HuH-7 (cell line): Measurements from ENCODE around the gene DPAGT1.
"Not testable (repeated sequence)": the region's sequence is repeated elsewhere in the genome, so short reads cannot be mapped to it uniquely, and the experiment has no call there.

Experiments
- DNase-seq: peaks from one replicate; pipeline ENCODE4 v3.0.0; 2011; ENCODE audit warnings: low spot score

DPAGT1 gene

DNA sequence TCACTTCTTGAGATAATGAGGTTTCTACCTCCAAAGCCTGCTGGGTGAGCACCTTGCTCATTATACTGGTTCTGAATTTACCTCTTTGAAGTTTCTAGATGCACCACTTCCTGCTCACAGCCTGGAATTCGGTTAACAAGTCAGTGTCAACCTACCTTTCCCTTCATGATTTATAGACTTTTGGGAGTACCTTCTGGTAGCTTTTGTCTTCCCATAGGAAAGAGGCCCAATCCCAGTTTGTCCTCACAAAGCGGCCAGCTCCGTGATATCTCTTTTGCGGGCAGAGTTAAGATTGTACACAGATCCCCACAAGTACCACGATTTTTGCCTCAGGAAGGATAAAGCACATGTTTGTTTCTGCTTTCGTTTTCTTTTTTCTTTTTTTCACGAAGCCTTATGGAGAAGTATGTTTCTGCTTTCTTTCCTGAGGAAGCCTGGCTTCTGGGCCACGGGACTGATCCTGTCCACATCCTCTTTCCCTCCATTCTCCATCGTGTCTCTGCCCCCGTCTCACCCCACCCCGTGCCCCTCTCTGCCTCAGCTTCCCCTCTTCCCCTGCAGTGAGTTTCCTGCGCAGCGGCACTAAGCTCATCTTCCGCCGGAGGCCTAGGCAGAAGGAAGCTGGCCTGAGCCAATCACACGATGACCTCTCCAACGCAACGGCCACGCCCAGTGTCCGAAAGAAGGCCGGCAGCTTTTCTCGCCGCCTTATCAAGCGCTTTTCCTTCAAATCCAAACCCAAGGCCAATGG, 14.0 kb upstream of the DPAGT1 start:
- DNase-seq: no peak

DNA sequence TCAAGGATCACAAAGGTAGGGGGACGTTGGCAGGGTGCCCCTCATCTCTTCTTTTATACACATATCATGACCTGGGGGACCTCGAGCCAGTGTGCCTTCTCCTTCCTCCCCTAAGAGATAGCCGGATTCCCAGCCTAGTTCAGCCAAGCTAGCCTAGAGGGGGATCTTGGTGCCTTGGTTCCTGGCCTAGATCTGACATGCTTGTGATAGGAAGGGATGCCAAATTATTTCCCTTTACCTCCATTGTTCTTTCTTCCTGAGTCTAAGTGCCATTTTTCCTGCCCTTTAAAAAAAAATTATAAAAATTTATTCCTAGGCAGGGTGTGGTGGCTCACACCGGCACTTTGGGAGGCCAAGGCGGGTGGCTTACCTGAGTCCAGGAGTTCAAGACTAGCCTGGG, 12.7 kb upstream of the DPAGT1 start:
- no peak for DNase-seq

DNA sequence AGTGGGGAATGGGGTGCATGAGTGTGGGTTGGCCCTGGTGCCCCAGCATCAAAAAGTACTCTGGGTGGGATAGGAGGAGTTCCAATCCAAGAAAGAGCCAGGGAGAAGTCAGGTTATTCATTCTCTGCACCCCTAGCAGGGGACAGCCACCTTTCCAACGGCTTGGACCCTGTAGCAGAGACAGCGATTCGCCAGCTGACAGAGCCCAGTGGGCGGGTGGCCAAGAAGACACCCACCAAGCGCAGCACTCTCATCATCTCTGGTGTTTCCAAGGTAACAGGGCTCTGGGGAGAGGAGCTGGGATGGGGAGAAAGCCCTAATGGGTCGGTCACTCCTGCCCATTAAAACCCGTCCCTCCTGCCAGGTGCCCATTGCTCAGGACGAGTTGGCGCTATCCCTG, 12.1 kb upstream of the DPAGT1 start:
- no peak for DNase-seq

DNA sequence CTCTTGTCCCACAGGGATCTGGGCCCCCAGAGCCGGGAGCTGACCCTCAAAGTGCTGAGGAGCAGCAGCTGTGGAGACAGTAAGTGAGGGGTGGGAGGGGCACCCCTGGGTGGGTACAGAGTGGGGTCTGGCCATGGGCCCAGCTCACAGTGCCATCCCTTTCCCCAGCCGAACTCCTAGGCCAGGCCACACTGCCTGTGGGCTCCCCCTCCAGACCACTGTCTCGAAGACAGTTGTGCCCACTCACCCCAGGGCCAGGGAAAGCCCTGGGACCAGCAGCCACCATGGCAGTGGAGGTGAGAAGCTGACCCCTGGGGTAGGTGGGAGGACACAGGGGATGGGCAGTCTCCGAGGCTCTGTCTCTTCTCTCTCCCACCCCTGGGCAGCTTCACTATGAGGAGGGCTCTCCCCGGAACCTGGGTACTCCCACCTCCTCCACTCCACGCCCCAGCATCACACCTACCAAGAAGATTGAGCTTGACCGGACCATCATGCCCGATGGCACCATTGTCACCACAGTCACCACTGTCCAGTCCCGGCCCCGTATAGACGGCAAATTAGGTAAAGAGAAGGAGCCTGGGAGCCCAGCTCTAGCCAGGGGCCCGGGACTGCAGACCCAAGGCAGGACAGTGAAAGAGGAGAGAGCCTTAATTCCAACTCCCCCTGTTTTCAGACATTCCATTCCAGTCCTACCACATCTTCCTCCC, 10.8 kb upstream of the DPAGT1 start:
- DNase-seq: no peak

DNA sequence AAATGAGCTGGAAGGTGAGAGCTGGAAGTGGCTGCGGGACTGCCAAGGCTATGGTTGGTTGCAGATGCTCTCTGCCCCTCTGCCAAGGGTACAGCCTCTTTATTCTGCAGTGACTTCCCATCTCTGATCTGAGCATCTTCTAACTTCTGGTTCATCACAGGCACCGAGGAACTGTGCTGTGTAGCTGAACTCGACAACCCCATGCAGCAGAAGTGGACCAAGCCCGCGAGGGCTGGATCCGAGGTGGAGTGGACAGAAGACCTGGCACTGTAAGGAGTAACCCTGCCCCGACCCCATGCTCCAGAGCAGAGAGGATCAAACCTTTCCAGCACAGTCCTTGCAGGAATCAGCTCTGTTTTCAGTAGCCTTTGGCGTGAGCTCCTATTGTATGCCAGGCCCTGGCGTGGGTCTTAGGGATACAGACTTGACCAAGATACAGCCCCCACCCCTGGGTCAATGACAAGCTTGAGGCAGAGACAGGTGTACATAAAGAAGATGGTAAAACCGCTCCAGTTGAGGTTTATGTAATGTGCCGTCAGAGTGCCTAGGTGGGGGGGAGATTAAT, 9.8 kb upstream of the DPAGT1 start:
- no peak for DNase-seq

DNA sequence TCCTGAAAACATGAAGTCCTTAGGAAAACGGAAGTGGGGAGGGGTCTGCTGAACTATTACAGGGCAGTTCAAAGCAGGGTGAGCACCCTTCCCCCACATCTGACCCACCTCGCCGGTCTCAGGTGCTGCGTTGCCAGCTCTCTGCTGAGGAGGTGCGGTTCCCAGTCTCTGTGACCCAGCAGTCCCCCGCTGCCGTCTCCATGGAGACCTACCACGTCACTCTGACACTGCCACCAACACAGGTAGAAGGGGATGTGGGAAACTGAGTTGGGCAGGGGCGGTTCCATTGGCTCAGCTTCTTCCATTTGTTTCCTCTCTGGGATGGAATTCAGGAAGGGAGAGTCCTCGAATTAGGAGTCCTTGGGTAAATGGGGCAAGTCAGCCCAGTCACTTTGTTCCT, 8.8 kb upstream of the DPAGT1 start:
- DNase-seq: no peak

DNA sequence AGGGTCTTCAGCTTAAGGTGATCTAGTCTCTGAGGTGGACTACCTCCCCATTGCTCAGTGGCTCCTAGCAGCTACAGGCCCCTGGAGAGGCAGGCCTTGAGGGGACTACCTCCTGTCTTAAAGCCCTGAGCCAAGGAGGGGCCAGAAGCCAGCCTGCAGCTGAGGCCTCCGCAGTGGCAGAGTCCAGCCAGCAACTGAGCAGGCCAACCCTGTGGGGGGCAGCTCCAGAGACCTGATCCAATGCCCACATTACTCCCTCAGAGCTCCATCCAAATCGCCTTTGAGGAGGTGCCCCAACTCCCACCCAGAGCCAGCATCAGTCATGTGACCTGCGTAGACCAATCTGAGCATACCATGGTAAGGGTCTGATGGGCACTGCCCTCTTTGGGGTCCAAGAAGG, 8.2 kb upstream of the DPAGT1 start:
- DNase-seq: no peak

DNA sequence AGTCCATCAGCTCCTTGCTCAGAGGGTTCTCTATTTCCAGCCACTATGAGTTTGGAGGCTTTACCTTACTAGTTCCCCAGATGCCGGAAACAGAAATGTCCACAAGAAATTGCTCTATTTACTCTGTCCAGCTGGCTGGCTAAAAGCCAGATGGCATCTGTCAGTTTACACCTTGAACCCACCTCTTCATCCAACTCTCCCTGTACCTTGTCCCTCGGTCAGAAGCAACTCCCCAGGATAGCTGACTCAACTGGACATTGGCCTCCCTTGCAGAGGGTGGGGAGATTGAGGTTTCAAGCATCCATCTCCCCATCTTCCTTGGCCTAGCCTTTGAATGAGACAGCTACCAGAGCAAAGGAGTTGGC, 7.2 kb upstream of the DPAGT1 start:
- no peak for DNase-seq

DNA sequence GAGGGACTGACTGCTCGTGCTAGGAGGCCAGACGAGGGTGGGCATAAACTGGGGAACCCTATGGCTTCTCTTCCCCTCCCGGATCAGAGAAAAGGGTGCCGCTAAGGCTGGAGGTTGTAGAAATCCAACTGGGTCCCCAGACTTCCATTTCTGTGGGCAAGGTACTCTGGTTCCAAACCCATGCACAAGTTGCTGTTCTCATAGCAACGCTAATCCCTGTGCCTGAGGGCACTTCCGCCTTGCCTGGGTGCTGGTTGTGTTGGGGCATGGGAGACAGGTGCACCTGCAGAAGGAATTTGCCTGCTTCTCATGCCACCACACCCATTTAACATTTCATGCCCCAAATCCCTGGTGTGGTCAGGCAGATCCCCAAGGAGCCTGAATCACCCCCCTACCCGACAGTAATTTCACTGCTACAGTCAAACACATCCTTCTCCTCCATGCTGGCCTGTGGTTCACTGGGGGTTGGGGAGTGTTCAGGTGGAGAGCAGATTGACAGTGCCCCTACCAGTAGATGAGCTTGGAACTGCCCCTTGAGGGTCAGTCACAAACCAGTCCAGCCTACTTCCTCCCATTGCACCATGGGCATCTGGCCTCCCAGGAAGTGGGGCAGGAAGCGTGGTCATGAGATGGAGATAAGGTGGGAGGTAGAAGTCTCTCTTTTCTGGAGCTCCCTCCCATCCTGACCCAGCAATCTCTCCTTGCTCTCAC, 6.6 kb upstream of the DPAGT1 start:
- DNase-seq: no peak

DNA sequence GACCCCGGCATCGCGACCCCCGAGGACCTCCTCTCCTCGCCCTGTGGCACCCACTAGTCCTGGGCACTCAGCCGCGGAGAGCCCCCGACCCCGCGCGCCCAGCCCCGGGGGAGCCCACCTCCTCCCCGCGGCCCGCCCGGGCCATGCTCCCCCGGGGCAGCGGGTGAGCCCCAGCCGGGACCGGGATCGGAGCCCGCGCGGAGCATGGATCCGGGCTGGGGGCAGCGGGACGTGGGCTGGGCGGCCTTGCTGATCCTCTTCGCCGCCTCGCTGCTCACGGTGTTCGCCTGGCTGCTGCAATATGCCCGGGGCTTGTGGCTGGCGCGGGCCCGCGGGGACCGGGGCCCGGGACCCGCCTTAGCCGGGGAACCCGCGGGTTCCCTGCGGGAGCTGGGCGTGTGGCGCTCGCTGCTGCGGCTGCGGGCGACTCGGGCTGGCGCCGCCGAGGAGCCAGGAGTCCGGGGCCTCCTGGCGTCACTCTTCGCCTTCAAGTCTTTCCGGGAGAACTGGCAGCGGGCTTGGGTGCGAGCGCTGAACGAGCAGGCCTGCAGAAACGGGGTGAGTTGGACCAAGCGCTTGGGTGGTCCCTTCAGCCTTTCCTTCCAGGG, 6.0 kb upstream of the DPAGT1 start:
- DNase-seq: no peak

DNA sequence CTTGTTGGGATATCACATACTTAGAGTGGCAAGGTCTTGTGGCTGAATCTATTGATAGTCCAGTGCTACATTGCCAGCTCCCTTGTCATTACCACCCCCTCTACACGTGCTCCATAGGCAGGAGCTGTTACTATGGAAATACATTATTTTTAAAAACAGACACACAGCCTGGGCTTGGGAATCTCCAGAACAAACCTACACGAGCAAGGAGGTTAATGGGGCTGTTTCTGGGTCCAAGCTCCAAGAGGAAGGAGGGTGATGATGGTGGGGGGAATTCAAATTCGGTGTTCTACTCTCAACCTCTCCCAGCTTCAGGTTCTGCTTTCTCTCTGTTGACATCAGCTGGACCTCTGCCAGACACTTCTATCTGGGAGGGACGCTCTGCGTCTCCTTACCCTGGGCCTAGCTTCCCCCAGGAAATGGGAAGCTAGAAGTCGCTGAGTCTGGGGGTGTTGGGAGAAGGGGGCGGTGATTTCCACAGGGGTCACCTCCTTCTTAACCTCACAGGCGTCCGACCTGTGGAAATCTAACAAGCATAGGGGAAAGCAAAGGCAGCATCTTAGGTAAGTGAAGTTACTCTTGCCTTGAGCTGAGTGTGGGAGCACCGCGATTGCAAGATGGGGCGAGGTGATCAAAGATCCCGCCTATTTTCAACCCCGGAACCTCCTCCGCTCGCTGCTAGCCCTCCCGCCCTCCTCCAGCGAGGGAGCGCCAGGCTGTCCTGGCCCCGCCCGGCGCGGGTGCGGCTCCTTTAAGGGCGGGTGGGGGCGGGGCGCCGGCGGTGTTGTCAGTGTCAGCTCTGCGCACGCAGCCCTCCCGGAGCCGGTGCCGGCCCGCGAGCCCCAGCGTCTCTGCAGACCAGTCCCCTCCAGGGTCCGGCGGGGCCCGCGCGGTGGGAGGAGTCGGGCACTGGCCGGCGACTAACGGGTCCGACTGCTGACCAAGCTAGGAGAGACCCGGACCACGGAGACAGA, 5.2 kb upstream of the DPAGT1 start, which contains the start of gene C2CD2L:
Gene C2CD2L (plus strand): TSS at position 781 of the 974 bp plus-strand sequence. CDS start 398 bp downstream, outside the sequence.
- peak; percentile 89 for DNase-seq

DNA sequence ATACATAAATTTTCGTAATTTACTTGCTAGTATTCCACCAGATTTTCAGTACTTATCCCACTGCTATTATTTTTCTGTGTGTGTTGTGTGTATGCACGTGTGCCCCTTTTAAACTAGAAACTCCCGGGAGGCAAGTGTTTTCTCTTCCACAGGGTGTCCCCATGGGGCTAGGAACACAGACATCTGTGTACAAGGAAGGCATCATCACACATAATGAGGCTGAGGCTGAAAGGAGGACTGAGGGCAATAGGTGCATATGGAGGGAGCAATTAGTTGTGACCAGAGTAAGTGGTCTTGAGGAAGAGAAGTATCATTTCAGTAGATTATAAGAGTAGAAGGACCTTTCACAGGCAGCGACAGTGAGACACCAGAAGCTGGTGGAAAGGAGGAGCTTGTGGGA, 2.1 kb upstream of the DPAGT1 start:
- no peak for DNase-seq

DNA sequence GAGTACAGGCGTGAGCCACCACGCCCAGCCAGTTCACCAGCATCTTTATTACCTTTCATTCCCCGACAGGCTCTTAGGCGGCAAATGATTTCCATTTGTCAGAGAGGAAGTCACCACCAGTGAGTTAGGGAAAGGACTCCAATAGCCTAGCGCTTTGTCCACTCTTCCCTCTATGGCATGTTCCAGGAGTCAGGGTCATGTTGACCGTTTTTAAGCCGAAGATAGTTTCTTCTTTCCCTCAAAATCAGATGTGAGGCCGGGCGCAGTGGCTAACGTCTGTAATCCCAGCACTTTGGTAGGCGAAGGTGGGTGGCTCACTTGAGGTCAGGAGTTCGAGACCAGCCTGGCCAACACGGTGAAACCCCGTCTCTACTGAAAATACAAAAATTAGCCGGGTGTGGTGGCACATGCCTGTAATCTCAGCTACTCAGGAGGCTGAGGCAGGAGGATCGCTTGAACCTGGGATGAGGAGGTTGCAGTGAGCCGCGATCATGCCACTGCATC, 1.6 kb upstream of the DPAGT1 start:
- DNase-seq: not testable (repeated sequence)

DNA sequence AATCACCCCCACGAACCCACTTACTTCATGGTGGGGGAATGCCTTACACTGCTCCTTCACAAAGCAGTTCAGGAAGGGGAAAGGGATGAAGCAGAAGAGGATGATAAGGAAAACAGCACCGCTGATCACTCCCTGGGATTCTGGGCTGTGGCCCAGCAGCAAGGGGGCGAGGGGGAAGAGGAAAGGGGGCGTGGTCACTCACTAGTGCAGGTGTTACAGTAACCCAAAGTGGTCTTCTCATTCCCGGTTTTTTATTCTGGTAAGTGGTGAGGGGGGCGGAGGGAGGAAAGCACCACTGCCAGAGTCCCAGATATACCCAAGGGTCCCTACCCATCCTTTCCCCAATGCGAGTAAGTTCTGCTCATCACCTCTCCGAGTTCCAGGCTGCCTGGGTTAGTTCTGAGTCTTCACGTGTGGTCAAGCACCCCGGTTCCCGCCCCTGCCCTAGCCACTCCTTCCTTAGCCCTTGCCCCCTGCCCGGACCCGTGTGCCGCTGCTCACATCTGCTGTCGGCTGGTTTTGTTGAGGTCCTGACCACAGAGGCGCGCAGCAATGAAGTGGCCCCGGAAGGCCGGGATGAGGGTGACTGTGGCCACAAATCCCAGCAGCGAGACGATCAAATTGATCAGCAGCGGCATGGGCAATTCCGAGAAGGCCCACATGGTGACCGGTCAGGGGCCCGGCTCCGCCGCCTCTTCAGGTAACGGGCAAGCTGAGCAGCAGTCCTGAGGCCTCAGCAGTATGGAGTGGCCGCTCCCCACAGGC, 477 bp downstream of the DPAGT1 start:
- peak; percentile 49 for DNase-seq

DNA sequence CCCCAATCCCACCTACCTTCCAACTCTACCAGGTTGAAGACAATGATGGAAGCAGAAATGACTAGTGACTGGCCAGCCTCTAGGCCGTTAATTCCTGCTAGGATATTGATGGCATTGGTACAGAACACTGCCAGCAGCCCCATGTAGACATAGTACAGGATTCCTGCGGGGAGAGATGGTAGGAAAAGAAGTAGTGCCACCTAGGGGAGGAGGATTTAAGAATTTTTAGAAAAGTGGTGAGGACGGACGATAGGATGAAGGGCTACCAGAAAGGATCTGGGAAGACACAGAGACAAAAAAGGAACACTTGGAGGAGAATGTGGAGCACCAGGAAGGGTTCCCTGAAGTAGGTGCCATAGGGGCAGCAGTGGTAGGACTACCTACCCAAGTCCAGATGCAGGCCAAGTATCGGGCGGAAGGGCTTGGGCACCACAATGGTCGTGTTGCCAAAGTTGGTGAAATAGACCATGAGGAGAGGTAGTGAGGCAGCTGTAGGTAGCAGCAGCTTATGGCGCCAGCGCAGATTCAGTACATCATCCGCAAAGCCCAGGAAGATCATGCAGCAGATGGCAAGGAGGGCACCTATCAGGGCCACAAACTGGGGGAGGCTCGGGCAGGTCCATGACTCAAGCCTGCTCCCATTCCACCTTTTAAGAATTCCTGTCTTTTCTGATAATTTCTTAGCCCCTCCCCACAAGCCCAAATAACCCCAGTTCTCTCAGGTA, 1.2 kb downstream of the DPAGT1 start:
- no peak for DNase-seq

DNA sequence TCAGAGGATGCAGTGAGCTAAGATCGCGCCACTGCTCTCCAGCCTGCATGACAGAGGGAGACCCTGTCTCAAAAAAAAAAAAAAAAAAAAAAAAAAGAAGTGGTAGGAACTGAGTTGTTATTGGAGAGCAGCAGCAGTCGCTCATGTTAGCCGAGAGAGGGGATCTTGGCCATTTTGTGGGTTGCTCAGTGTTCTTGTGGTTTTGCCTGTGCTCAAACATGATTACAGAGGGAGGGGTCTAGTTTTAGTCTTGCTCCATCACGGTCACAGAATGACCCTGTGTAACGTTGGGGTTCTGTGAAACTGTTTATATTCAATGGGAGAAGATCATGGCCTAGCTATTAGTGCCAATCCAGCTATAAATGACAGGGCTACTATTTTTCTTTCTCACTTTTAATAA, 1.9 kb downstream of the DPAGT1 start:
- DNase-seq: no peak

DNA sequence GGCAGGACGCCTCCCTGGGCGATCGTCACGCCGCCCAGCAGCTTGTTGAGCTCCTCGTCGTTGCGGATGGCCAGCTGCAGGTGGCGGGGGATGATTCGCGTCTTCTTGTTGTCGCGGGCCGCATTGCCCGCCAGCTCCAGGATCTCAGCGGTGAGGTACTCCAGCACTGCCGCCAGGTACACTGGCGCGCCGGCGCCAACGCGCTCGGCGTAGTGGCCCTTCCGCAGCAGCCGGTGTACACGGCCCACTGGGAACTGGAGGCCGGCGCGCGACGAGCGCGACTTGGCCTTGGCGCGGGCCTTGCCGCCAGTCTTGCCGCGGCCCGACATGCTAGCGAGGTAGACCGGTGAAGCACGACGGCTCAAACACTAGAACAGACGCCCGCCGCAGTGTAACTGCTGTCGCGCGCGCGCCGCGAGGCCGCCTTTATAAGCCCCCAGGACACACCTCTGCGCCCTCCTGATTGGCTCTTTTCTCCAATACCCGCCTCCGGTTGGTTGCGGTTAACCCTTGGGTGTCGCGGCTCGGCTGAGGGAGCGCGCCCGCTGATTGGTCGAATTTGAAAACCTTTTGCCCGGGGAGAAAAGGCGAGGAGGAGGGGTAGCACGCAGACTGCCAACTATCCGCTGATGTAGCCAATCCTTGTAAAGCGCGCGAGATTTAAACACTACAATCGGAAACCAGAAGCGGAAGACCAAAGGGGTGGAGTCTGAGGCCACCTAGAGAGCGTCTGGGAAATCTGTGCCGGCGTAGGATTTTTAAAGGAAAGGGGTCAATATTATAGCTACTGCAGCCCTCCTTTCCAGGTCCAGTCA, 6.4 kb downstream of the DPAGT1 start:
- peak; percentile 99 for DNase-seq

DNA sequence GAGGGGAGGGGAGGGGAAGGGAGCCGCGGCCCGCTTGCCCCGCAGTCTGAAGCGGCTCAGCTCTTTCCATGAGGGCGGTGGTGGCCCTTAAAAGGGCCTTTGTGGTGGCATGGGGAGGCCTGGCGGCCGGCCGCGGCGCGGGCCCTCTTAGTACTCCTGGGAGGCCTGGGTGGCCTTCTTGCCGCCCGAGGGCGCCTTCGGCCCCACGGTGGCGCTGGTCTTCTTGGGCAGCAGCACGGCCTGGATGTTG, 6.9 kb downstream of the DPAGT1 start:
- DNase-seq: peak; percentile 45
